Liver (tissue), 9 donors: ENCODE results near the gene COL15A1. TPM values are rescaled to one million over a fixed set of nuclear protein-coding genes. Genes with fewer than 3 reads are reported as not detected.

Source experiments
- DNase-seq: peaks from one replicate; pipeline ENCODE4 v3.0.0-alpha.2; 2017; ENCODE audit warnings: low spot score
- H3K27ac ChIP-seq, 2 donors: one replicate each; pipeline ENCODE4 v1.7.0; 2013; ENCODE audit warnings: inconsistent platforms in 2 of 2, low read length in 2 of 2, control low read depth in 1 of 2, low read depth in 1 of 2, mild to moderate bottlenecking in 1 of 2
- H3K27me3 ChIP-seq, 4 donors: one replicate each; pipeline versions ENCODE4 v1.6.1 to v1.7.0; 2013; ENCODE audit warnings: low read length in 3 of 4, inconsistent platforms in 1 of 4, mild to moderate bottlenecking in 1 of 4, moderate library complexity in 1 of 4; ENCODE audit not compliant: control insufficient read depth in 4 of 4, insufficient read depth in 4 of 4
- H3K36me3 ChIP-seq, 4 donors: one replicate each; pipeline versions ENCODE4 v1.6.1 to v1.7.0; 2013; ENCODE audit warnings: low read length in 3 of 4, mild to moderate bottlenecking in 3 of 4, low read depth in 1 of 4, moderate library complexity in 1 of 4; ENCODE audit not compliant: control insufficient read depth in 4 of 4, insufficient read depth in 3 of 4
- H3K4me1 ChIP-seq, 4 donors: one replicate each; pipeline versions ENCODE4 v1.6.1 to v1.7.0; 2013; ENCODE audit warnings: low read length in 3 of 4, mild to moderate bottlenecking in 3 of 4, moderate library complexity in 1 of 4; ENCODE audit not compliant: control insufficient read depth in 4 of 4, insufficient read depth in 4 of 4
- H3K4me3 ChIP-seq, 3 donors: one replicate each; pipeline versions ENCODE4 v1.6.1 to v1.7.0; 2013; ENCODE audit warnings: low read length in 3 of 3, control low read depth in 1 of 3, low read depth in 1 of 3, mild to moderate bottlenecking in 1 of 3
- H3K9ac ChIP-seq, 2 donors: one replicate each; pipeline ENCODE4 v1.7.0; 2013; ENCODE audit warnings: low read length in 2 of 2, mild to moderate bottlenecking in 2 of 2, moderate library complexity in 2 of 2, control low read depth in 1 of 2, low read depth in 1 of 2
- H3K9me3 ChIP-seq, 4 donors: one replicate each; pipeline versions ENCODE4 v1.6.1 to v1.7.0; 2013; ENCODE audit warnings: low read length in 3 of 4; ENCODE audit not compliant: control insufficient read depth in 4 of 4
- EGR1 ChIP-seq, 2 donors: IDR thresholded peaks; 2 replicates each; pipeline ENCODE4 v1.6.1; 2016 to 2018; ENCODE audit warnings: antibody characterized with exemption in 2 of 2, low read depth in 2 of 2
- FOXA1 ChIP-seq: IDR thresholded peaks from 2 replicates; pipeline ENCODE4 v1.6.1; 2016; ENCODE audit warnings: antibody characterized with exemption
- FOXA2 ChIP-seq: IDR thresholded peaks from 2 replicates; pipeline ENCODE4 v1.6.1; 2016; ENCODE audit warnings: antibody characterized with exemption
- GABPA ChIP-seq, 2 donors: IDR thresholded peaks in 1 of 2; conservative IDR thresholded peaks in 1 of 2; 2 replicates each; pipeline ENCODE4 v1.6.1; 2016; ENCODE audit warnings: antibody characterized with exemption in 2 of 2, mild to moderate bottlenecking in 1 of 2, moderate library complexity in 1 of 2
- HNF4A ChIP-seq, 2 donors: conservative IDR thresholded peaks; 2 replicates each; pipeline ENCODE4 v1.6.1; 2016; ENCODE audit warnings: antibody characterized with exemption in 2 of 2, mild to moderate bottlenecking in 2 of 2
- HNF4G ChIP-seq: IDR thresholded peaks from 2 replicates; pipeline ENCODE4 v1.6.1; 2016; ENCODE audit warnings: antibody characterized with exemption
- JUND ChIP-seq, 2 donors: IDR thresholded peaks; 2 replicates each; pipeline ENCODE4 v1.6.1; 2016; ENCODE audit warnings: antibody characterized with exemption in 2 of 2
- NR2F2 ChIP-seq: IDR thresholded peaks from 2 replicates; pipeline ENCODE4 v1.6.1; 2016; ENCODE audit warnings: antibody characterized with exemption
- RAD21 ChIP-seq, 2 donors: IDR thresholded peaks; 2 replicates each; pipeline ENCODE4 v1.6.1; 2016; ENCODE audit warnings: antibody characterized with exemption in 2 of 2, mild to moderate bottlenecking in 2 of 2
- RXRA ChIP-seq, 2 donors: IDR thresholded peaks; 2 replicates each; pipeline ENCODE4 v1.6.1; 2017 to 2018; ENCODE audit warnings: antibody characterized with exemption in 2 of 2, mild to moderate bottlenecking in 1 of 2
- SP1 ChIP-seq: IDR thresholded peaks from 2 replicates; pipeline ENCODE4 v1.6.1; 2018; ENCODE audit warnings: antibody characterized with exemption, mild to moderate bottlenecking
- TAF1 ChIP-seq: conservative IDR thresholded peaks from 2 replicates; pipeline ENCODE4 v1.6.1; 2016; ENCODE audit warnings: antibody characterized with exemption, mild to moderate bottlenecking
- YY1 ChIP-seq: IDR thresholded peaks from 2 replicates; pipeline ENCODE4 v1.6.1; 2016; ENCODE audit warnings: antibody characterized with exemption, mild to moderate bottlenecking
- WGBS: extraction: QIAGEN DNeasy Blood & Tissue Kit; methylation state at CpG from one replicate; pipeline ENCODE4 v1.1.7; 2013; 5-methylcytosine and 5-hydroxymethylcytosine counted together
- polyA plus RNA-seq, 2 donors: library from polyadenylated mRNA; stranded (reverse) in 1 of 2; unstranded in 1 of 2; fragments of 200-250 nt in 1 of 2; fragments of >200 nt in 1 of 2; fragmentation: Nextera tagmentation in 1 of 2; extraction: Ambion mirVana in 1 of 2; gene quantifications; one replicate each; pipeline versions ENCODE4 v1.2.1 to v1.2.3, GENCODE V29; 2013 to 2015
- total RNA-seq, 2 donors: library from RNA; depleted of rRNA; stranded (reverse); fragments of >200 nt; gene quantifications; one replicate each; pipeline ENCODE4 v1.2.3, GENCODE V29; 2014
- TF ChIP-seq, protein P1 (sequence below): IDR thresholded peaks from 2 replicates; pipeline ENCODE4 v1.6.1; 2016; ENCODE audit warnings: antibody characterized with exemption, mild to moderate bottlenecking
- TF ChIP-seq, protein P2 (sequence below): fragments of 150-350 bp; IDR thresholded peaks from 2 replicates; pipeline ENCODE4 v1.5.1; 2017; ENCODE audit warnings: improper control_type of control experiment, low read depth, low read length; ENCODE audit not compliant: missing input control
- TF ChIP-seq, protein P3 (sequence below): IDR thresholded peaks from 2 replicates; pipeline ENCODE4 v1.6.1; 2016; ENCODE audit warnings: antibody characterized with exemption
- TF ChIP-seq, protein P4 (sequence below): IDR thresholded peaks from 2 replicates; pipeline ENCODE4 v1.6.1; 2016; ENCODE audit warnings: antibody characterized with exemption
- TF ChIP-seq, protein P5 (sequence below): IDR thresholded peaks from 2 replicates; pipeline ENCODE4 v1.6.1; 2016; ENCODE audit warnings: antibody characterized with exemption
- donor health status: healthy.
- donor health status: healthy.
- donor health status: healthy.
- donor health status: healthy.
- donor health status: healthy.

The COL15A1 gene
- total and polyA plus RNA-seq, 4 donors, result 0.10 to 0.42 (median 0.24) TPM

DNA sequence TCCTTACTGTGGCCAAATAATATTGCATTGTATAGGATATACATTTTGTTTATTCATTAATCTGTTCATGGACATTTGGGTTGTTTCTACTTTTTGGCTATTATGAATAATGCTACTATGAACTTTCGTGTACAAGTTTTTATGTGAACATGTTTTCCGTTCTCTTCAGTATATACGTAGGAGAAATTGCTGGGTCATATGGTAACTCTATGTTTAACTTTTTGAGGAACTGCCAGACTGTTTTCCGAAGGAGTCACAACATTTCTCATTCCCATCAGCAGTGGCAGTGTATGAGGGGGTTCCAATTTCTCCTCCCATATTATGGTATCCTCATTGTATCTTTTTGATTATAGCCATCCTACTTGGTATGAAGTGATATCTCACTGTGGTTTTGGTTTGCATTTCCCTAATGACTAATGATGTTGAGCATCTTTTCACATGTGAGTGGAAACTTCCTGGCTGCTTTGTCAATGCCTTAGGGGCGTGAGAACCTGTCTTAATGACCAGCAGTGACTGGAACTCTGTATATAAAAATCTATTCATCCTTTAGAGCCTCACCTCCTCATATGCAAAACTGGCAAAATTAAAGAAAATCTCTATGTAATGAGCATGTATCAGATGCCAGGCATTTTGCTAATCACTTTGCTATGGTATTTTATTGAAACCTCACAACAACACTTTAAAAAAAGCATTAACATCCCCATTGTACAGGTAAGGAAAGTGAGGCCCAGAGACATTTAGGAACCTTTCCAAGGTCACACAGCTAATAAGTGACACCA is 113.4 kb downstream of the COL15A1 start:
- Histone ChIP-seq H3K27me3 (no peaks in the 10 kb centered on the region), H3K9me3 (no peaks in the 10 kb centered on the region), H3K36me3 (no peaks in the 10 kb centered on the region), H3K4me3 (no peak overlapping the region), H3K9ac (no peak overlapping the region), H3K27ac (no peak overlapping the region), H3K4me1 (no peaks in the 10 kb centered on the region)
- DNase-seq, result no peak
- 73% methylated on average over 5 of the region's 5 CpGs for WGBS
- TF ChIP-seq EGR1 (IDR thresholded peaks at IDR 0.05; ENCODE audit: low read depth in 2 of 2), result no peak
- TF ChIP-seq FOXA1, result no peak
- TF ChIP-seq, protein P1, sequence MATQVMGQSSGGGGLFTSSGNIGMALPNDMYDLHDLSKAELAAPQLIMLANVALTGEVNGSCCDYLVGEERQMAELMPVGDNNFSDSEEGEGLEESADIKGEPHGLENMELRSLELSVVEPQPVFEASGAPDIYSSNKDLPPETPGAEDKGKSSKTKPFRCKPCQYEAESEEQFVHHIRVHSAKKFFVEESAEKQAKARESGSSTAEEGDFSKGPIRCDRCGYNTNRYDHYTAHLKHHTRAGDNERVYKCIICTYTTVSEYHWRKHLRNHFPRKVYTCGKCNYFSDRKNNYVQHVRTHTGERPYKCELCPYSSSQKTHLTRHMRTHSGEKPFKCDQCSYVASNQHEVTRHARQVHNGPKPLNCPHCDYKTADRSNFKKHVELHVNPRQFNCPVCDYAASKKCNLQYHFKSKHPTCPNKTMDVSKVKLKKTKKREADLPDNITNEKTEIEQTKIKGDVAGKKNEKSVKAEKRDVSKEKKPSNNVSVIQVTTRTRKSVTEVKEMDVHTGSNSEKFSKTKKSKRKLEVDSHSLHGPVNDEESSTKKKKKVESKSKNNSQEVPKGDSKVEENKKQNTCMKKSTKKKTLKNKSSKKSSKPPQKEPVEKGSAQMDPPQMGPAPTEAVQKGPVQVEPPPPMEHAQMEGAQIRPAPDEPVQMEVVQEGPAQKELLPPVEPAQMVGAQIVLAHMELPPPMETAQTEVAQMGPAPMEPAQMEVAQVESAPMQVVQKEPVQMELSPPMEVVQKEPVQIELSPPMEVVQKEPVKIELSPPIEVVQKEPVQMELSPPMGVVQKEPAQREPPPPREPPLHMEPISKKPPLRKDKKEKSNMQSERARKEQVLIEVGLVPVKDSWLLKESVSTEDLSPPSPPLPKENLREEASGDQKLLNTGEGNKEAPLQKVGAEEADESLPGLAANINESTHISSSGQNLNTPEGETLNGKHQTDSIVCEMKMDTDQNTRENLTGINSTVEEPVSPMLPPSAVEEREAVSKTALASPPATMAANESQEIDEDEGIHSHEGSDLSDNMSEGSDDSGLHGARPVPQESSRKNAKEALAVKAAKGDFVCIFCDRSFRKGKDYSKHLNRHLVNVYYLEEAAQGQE, result no peak
- TF ChIP-seq TAF1, result no peak
- TF ChIP-seq RXRA (IDR thresholded peaks at IDR 0.05), result no peak
- TF ChIP-seq HNF4A (conservative IDR thresholded peaks at IDR 0.05), result no peak
- no peak for TF ChIP-seq FOXA2
- no peak for TF ChIP-seq RAD21 (IDR thresholded peaks at IDR 0.05)
- no peak for TF ChIP-seq NR2F2
- TF ChIP-seq, protein P2, sequence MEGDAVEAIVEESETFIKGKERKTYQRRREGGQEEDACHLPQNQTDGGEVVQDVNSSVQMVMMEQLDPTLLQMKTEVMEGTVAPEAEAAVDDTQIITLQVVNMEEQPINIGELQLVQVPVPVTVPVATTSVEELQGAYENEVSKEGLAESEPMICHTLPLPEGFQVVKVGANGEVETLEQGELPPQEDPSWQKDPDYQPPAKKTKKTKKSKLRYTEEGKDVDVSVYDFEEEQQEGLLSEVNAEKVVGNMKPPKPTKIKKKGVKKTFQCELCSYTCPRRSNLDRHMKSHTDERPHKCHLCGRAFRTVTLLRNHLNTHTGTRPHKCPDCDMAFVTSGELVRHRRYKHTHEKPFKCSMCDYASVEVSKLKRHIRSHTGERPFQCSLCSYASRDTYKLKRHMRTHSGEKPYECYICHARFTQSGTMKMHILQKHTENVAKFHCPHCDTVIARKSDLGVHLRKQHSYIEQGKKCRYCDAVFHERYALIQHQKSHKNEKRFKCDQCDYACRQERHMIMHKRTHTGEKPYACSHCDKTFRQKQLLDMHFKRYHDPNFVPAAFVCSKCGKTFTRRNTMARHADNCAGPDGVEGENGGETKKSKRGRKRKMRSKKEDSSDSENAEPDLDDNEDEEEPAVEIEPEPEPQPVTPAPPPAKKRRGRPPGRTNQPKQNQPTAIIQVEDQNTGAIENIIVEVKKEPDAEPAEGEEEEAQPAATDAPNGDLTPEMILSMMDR, result no peak
- TF ChIP-seq, protein P3, sequence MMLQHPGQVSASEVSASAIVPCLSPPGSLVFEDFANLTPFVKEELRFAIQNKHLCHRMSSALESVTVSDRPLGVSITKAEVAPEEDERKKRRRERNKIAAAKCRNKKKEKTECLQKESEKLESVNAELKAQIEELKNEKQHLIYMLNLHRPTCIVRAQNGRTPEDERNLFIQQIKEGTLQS, result no peak
- no peak for TF ChIP-seq GABPA (IDR thresholded peaks at IDR 0.05 in 1 of 2, conservative IDR thresholded peaks at IDR 0.05 in 1 of 2)
- TF ChIP-seq, protein P4, sequence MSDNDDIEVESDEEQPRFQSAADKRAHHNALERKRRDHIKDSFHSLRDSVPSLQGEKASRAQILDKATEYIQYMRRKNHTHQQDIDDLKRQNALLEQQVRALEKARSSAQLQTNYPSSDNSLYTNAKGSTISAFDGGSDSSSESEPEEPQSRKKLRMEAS, result no peak
- no peak for TF ChIP-seq SP1
- TF ChIP-seq HNF4G, result no peak
- TF ChIP-seq, protein P5, sequence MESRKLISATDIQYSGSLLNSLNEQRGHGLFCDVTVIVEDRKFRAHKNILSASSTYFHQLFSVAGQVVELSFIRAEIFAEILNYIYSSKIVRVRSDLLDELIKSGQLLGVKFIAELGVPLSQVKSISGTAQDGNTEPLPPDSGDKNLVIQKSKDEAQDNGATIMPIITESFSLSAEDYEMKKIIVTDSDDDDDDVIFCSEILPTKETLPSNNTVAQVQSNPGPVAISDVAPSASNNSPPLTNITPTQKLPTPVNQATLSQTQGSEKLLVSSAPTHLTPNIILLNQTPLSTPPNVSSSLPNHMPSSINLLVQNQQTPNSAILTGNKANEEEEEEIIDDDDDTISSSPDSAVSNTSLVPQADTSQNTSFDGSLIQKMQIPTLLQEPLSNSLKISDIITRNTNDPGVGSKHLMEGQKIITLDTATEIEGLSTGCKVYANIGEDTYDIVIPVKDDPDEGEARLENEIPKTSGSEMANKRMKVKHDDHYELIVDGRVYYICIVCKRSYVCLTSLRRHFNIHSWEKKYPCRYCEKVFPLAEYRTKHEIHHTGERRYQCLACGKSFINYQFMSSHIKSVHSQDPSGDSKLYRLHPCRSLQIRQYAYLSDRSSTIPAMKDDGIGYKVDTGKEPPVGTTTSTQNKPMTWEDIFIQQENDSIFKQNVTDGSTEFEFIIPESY, result no peak
- no peak for TF ChIP-seq YY1
- no peak for TF ChIP-seq JUND (IDR thresholded peaks at IDR 0.05)
